Glomerular endothelial cell (primary cell): ENCODE measurements around the gene ZC2HC1B. TPM values are rescaled to one million over a fixed set of nuclear protein-coding genes. Genes with fewer than 3 reads are reported as not detected.
"Not testable (repeated sequence)": the region's sequence is repeated elsewhere in the genome, so short reads cannot be mapped to it uniquely, and the experiment has no call there.

Experiments
- DNase-seq: peaks from one replicate; pipeline ENCODE4 v3.0.0-alpha.2; 2011; ENCODE audit warnings: low read depth, low spot score; ENCODE audit errors: extremely low read depth
- total RNA-seq: library from RNA; depleted of rRNA; stranded (reverse); fragments of >200 nt; gene quantifications from 2 replicates; pipeline ENCODE4 v1.2.3, GENCODE V29; 2015

ZC2HC1B gene
- total RNA-seq, 1 donor from 2014 or later: not detected

- DNase-seq: no peak
Measured at GRCh38 chr6:143867236-143867635, 3.0 kb downstream of the ZC2HC1B start.

- not testable (repeated sequence) for DNase-seq
Measured at GRCh38 chr6:143868808-143869207, 4.5 kb downstream of the ZC2HC1B start.

- DNase-seq: not testable (repeated sequence)
Measured at GRCh38 chr6:143871202-143871730, 7.0 kb downstream of the ZC2HC1B start.

GRCh38 chr6:143872201-143872600 lies 7.9 kb downstream of the ZC2HC1B start:
- no peak for DNase-seq

- DNase-seq: not testable (repeated sequence)
Measured at GRCh38 chr6:143873600-143873999, 9.3 kb downstream of the ZC2HC1B start.

GRCh38 chr6:143874503-143874902 lies 10.2 kb downstream of the ZC2HC1B start:
- DNase-seq: not testable (repeated sequence)

GRCh38 chr6:143877584-143878271 lies 13.5 kb downstream of the ZC2HC1B start:
- no peak for DNase-seq

GRCh38 chr6:143878272-143878760 lies 14.0 kb downstream of the ZC2HC1B start:
- DNase-seq: no peak

GRCh38 chr6:143880412-143880811 lies 16.1 kb downstream of the ZC2HC1B start:
- DNase-seq: no peak

- DNase-seq: no peak
Measured at GRCh38 chr6:143882401-143882930, 18.2 kb downstream of the ZC2HC1B start.

GRCh38 chr6:143884216-143884900 lies 20.1 kb downstream of the ZC2HC1B start:
- DNase-seq: no peak

GRCh38 chr6:143885116-143885515 lies 20.8 kb downstream of the ZC2HC1B start:
- DNase-seq: no peak

- no peak for DNase-seq
Measured at GRCh38 chr6:143894655-143895054, 30.4 kb downstream of the ZC2HC1B start.

GRCh38 chr6:143896126-143896860 lies 32.0 kb downstream of the ZC2HC1B start:
- DNase-seq: no peak

- DNase-seq: no peak
Measured at GRCh38 chr6:143900358-143900757, 36.1 kb downstream of the ZC2HC1B start.

GRCh38 chr6:143901885-143902750 lies 37.8 kb downstream of the ZC2HC1B start:
- DNase-seq: no peak

GRCh38 chr6:143902827-143903226 lies 38.6 kb downstream of the ZC2HC1B start:
- no peak for DNase-seq

- no peak for DNase-seq
Measured at GRCh38 chr6:143911028-143911427, 46.8 kb downstream of the ZC2HC1B start.

- no peak for DNase-seq
Measured at GRCh38 chr6:143912671-143913070, 48.4 kb downstream of the ZC2HC1B start.

- DNase-seq: not testable (repeated sequence)
Measured at GRCh38 chr6:143917026-143917425, 52.8 kb downstream of the ZC2HC1B start.
